SK-N-SH (cell line): ENCODE data around the gene HEPHL1. TPM values are rescaled to one million over a fixed set of nuclear protein-coding genes. Genes with fewer than 3 reads are reported as not detected.

Experiments
- CTCF ChIA-PET: fragments of 300-600, 350-600 bp; formaldehyde crosslinking; extraction: SDS; loops from one replicate; lab custom pipeline; 2021; lab: Yijun Ruan, JAX
- POLR2A ChIA-PET: fragments of 350-600 bp; sonication (Branson Sonifier 250); formaldehyde crosslinking; extraction: SDS; loops from one replicate; lab custom pipeline; 2020; ENCODE audit warnings: antibody characterized with exemption, inconsistent platforms; lab: Yijun Ruan, JAX
- DNase-seq: peaks from one replicate; pipeline ENCODE4 v3.0.0; 2012
- H2AFZ ChIP-seq: fragments of 200-600 bp; sonication (generic); 2 replicates; pipeline ENCODE4 v1.8.1; 2016; ENCODE audit warnings: antibody characterized with exemption, mild to moderate bottlenecking, low read depth
- H3F3A ChIP-seq: fragments of 200-600 bp; sonication (generic); replicated peaks from 2 replicates; pipeline ENCODE3; 2016; ENCODE audit warnings: antibody characterized with exemption, mild to moderate bottlenecking; ENCODE audit not compliant: insufficient read depth
- H3K27ac ChIP-seq, 2 experiments: fragments of 200-500 bp in 1 of 2; fragments of 200-600 bp in 1 of 2; sonication (Bioruptor generic) in 1 of 2; sonication (generic), shearing (Covaris generic) in 1 of 2; 2 replicates each; pipeline versions ENCODE4 v1.5.1 to v1.6.1; 2014 to 2016; ENCODE audit warnings: low read depth in 2 of 2, inconsistent platforms in 1 of 2, low read length in 1 of 2, mild to moderate bottlenecking in 1 of 2, mixed read lengths in 1 of 2
- H3K27me3 ChIP-seq: fragments of 200-600 bp; sonication (generic), shearing (Covaris generic); 2 replicates; pipeline ENCODE4 v1.6.1; 2016; ENCODE audit warnings: mixed run types; ENCODE audit not compliant: insufficient read depth
- H3K36me3 ChIP-seq, 2 experiments: fragments of 200-500 bp in 1 of 2; fragments of 200-600 bp in 1 of 2; sonication (Bioruptor generic) in 1 of 2; sonication (generic) in 1 of 2; replicated peaks in 1 of 2; 2 replicates each; pipeline versions ENCODE3 to v1.5.1; 2014 to 2016; ENCODE audit warnings: low read length in 1 of 2, mild to moderate bottlenecking in 1 of 2; ENCODE audit not compliant: insufficient read depth in 2 of 2, control insufficient read depth in 1 of 2
- H3K4me1 ChIP-seq, 2 experiments: fragments of 200-500 bp in 1 of 2; fragments of 200-600 bp in 1 of 2; sonication (Bioruptor generic) in 1 of 2; sonication (generic), shearing (Covaris generic) in 1 of 2; 2 replicates each; pipeline versions ENCODE4 v1.5.1 to v1.6.1; 2014 to 2016; ENCODE audit warnings: low read depth in 1 of 2, low read length in 1 of 2, mixed run types in 1 of 2; ENCODE audit not compliant: insufficient read depth in 2 of 2, control insufficient read depth in 1 of 2
- H3K4me2 ChIP-seq: fragments of 200-600 bp; sonication (generic), shearing (Covaris generic); 2 replicates; pipeline ENCODE4 v1.6.1; 2017; ENCODE audit warnings: mixed run types
- H3K4me3 ChIP-seq, 2 experiments: fragments of 200-500 bp in 1 of 2; fragments of 200-600 bp in 1 of 2; sonication (Bioruptor generic) in 1 of 2; sonication (generic), shearing (Covaris generic) in 1 of 2; 2 replicates each; pipeline versions ENCODE4 v1.5.1 to v1.8.1; 2014 to 2016; ENCODE audit warnings: low read depth in 2 of 2, inconsistent platforms in 1 of 2, low read length in 1 of 2, mild to moderate bottlenecking in 1 of 2, mixed read lengths in 1 of 2, moderate library complexity in 1 of 2
- H3K79me2 ChIP-seq: fragments of 200-600 bp; sonication (generic); 2 replicates; pipeline ENCODE4 v1.8.1; 2017; ENCODE audit warnings: mild to moderate bottlenecking; ENCODE audit not compliant: insufficient read depth
- H3K9ac ChIP-seq: fragments of 200-600 bp; sonication (generic); 2 replicates; pipeline ENCODE4 v1.6.1; 2017; ENCODE audit warnings: mixed run types
- H3K9me2 ChIP-seq: fragments of 200-600 bp; sonication (generic); 2 replicates; pipeline ENCODE4 v1.6.1; 2017; ENCODE audit warnings: mixed run types
- H3K9me3 ChIP-seq: fragments of 200-600 bp; sonication (generic); 2 replicates; pipeline ENCODE4 v1.6.1; 2017; ENCODE audit warnings: mixed run types, mild to moderate bottlenecking, moderate library complexity
- H4K20me1 ChIP-seq: fragments of 200-600 bp; sonication (generic); 2 replicates; pipeline ENCODE4 v1.6.1; 2017; ENCODE audit warnings: mild to moderate bottlenecking, mixed run types; ENCODE audit not compliant: insufficient read depth
- CHD2 ChIP-seq: fragments of 150-350 bp; IDR thresholded peaks from 2 replicates; pipeline ENCODE4 v1.6.1; 2018; ENCODE audit warnings: low read length; ENCODE audit not compliant: partially characterized antibody
- EP300 ChIP-seq, 2 experiments: IDR thresholded peaks; 2 replicates each; pipeline versions ENCODE4 v1.4.0 to v1.6.1; 2012; ENCODE audit warnings: borderline replicate concordance in 1 of 2, low read depth in 1 of 2, low read length in 1 of 2
- FOXJ3 ChIP-seq: sonication (generic); formaldehyde crosslinking; IDR thresholded peaks from 2 replicates; pipeline ENCODE4 v1.5.1; 2020; ENCODE audit warnings: mild to moderate bottlenecking, missing genetic modification reagents
- FOXM1 ChIP-seq: IDR thresholded peaks from 2 replicates; pipeline ENCODE4 v1.4.0; 2012; ENCODE audit warnings: low read depth, mild to moderate bottlenecking
- NFIC ChIP-seq: IDR thresholded peaks from 2 replicates; pipeline ENCODE4 v1.4.0; 2012; ENCODE audit warnings: borderline replicate concordance
- RFX5 ChIP-seq: IDR thresholded peaks from 2 replicates; pipeline ENCODE4 v1.6.1; 2012; ENCODE audit warnings: mild to moderate bottlenecking, improper control_type of control experiment, low read length
- SIN3A ChIP-seq: IDR thresholded peaks from 2 replicates; pipeline ENCODE4 v1.6.1; 2012; ENCODE audit warnings: low read depth, mild to moderate bottlenecking, low read length, moderate library complexity, borderline replicate concordance
- TAF1 ChIP-seq: IDR thresholded peaks from 2 replicates; pipeline ENCODE4 v1.6.1; 2012; ENCODE audit warnings: low read depth, mild to moderate bottlenecking, low read length, moderate library complexity, borderline replicate concordance
- TCF12 ChIP-seq: IDR thresholded peaks from 2 replicates; pipeline ENCODE4 v1.4.0; 2012
- TEAD4 ChIP-seq: IDR thresholded peaks from 2 replicates; pipeline ENCODE4 v1.4.0; 2012; ENCODE audit warnings: mild to moderate bottlenecking, borderline replicate concordance; ENCODE audit not compliant: insufficient read depth
- WGBS: methylation state at CpG from one replicate; pipeline ENCODE4 v1.1.6; 2017; ENCODE audit warnings: low lambda C conversion rate; 5-methylcytosine and 5-hydroxymethylcytosine counted together
- polyA plus RNA-seq, 3 experiments: library from polyadenylated mRNA; depleted of rRNA; stranded (reverse); fragments of >200 nt; gene quantifications; 2 replicates each; pipeline ENCODE4 v1.2.3, GENCODE V29; 2012
- TF ChIP-seq, protein P1 (sequence below): fragments of 200-600 bp; sonication (generic); IDR thresholded peaks from 2 replicates; pipeline ENCODE4 v1.6.1; 2017; ENCODE audit warnings: antibody characterized with exemption, mild to moderate bottlenecking, moderate library complexity
- TF ChIP-seq, protein P2 (sequence below): fragments of 150-350 bp; IDR thresholded peaks from 2 replicates; pipeline ENCODE4 v1.6.1; 2016; ENCODE audit warnings: mild to moderate bottlenecking, low read depth, low read length
- TF ChIP-seq, protein P3 (sequence below): IDR thresholded peaks from 2 replicates; pipeline ENCODE4 v1.4.0; 2012; ENCODE audit warnings: low read depth, borderline replicate concordance
- TF ChIP-seq, protein P4 (sequence below): IDR thresholded peaks from 2 replicates; pipeline ENCODE4 v1.4.0; 2012; ENCODE audit warnings: low read depth, borderline replicate concordance

HEPHL1 gene
- polyA plus RNA-seq, 1 of the 3 experiments (the other 2 are of a cell fraction): not detected

DNA sequence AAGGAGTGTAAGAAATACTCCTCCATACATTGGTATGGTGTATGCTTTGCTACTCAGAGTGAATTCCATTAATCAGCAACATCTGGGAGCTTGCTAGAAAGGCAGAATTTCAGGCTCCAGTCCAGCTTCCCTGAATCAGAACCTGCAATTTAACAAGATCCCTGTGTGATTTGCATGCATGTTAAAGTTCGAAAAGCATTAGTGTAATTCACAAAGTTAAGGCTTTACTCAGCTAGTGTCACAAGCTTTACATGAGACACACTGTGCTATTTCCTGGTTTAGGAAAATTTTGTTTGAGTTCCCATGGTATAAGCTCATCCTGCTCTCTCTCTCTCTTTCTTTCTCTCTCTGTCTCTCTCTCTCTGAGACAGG, 37.0 kb upstream of the HEPHL1 start:
- H3K27ac ChIP-seq: no peak overlapping the region
- TF ChIP-seq, protein P1, sequence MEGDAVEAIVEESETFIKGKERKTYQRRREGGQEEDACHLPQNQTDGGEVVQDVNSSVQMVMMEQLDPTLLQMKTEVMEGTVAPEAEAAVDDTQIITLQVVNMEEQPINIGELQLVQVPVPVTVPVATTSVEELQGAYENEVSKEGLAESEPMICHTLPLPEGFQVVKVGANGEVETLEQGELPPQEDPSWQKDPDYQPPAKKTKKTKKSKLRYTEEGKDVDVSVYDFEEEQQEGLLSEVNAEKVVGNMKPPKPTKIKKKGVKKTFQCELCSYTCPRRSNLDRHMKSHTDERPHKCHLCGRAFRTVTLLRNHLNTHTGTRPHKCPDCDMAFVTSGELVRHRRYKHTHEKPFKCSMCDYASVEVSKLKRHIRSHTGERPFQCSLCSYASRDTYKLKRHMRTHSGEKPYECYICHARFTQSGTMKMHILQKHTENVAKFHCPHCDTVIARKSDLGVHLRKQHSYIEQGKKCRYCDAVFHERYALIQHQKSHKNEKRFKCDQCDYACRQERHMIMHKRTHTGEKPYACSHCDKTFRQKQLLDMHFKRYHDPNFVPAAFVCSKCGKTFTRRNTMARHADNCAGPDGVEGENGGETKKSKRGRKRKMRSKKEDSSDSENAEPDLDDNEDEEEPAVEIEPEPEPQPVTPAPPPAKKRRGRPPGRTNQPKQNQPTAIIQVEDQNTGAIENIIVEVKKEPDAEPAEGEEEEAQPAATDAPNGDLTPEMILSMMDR: no peak
- TF ChIP-seq NFIC: no peak
- TF ChIP-seq, protein P2, sequence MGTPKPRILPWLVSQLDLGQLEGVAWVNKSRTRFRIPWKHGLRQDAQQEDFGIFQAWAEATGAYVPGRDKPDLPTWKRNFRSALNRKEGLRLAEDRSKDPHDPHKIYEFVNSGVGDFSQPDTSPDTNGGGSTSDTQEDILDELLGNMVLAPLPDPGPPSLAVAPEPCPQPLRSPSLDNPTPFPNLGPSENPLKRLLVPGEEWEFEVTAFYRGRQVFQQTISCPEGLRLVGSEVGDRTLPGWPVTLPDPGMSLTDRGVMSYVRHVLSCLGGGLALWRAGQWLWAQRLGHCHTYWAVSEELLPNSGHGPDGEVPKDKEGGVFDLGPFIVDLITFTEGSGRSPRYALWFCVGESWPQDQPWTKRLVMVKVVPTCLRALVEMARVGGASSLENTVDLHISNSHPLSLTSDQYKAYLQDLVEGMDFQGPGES: no peak
- no peak for TF ChIP-seq TAF1
- no peak for TF ChIP-seq RFX5
- TF ChIP-seq TCF12: no peak
- TF ChIP-seq SIN3A: no peak
- no peak for TF ChIP-seq FOXM1
- TF ChIP-seq CHD2: no peak
- TF ChIP-seq TEAD4: no peak
- TF ChIP-seq, protein P3, sequence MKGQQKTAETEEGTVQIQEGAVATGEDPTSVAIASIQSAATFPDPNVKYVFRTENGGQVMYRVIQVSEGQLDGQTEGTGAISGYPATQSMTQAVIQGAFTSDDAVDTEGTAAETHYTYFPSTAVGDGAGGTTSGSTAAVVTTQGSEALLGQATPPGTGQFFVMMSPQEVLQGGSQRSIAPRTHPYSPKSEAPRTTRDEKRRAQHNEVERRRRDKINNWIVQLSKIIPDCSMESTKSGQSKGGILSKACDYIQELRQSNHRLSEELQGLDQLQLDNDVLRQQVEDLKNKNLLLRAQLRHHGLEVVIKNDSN: no peak
- TF ChIP-seq, protein P4, sequence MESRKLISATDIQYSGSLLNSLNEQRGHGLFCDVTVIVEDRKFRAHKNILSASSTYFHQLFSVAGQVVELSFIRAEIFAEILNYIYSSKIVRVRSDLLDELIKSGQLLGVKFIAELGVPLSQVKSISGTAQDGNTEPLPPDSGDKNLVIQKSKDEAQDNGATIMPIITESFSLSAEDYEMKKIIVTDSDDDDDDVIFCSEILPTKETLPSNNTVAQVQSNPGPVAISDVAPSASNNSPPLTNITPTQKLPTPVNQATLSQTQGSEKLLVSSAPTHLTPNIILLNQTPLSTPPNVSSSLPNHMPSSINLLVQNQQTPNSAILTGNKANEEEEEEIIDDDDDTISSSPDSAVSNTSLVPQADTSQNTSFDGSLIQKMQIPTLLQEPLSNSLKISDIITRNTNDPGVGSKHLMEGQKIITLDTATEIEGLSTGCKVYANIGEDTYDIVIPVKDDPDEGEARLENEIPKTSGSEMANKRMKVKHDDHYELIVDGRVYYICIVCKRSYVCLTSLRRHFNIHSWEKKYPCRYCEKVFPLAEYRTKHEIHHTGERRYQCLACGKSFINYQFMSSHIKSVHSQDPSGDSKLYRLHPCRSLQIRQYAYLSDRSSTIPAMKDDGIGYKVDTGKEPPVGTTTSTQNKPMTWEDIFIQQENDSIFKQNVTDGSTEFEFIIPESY: no peak
- no peak for TF ChIP-seq EP300 (IDR thresholded peaks at IDR 0.05; ENCODE audit: borderline replicate concordance in 1 of 2, low read depth in 1 of 2, low read length in 1 of 2)
- no peak for TF ChIP-seq FOXJ3
- H3K4me2 ChIP-seq: no peak overlapping the region
- H3K27me3 ChIP-seq: no peaks in the 10 kb centered on the region
- no peaks in the 10 kb centered on the region for H3K36me3 ChIP-seq
- no peaks in the 10 kb centered on the region for H3F3A ChIP-seq
- H3K4me3 ChIP-seq: no peak overlapping the region
- ChIA-PET POLR2A (no interaction called here), CTCF (no interaction called here)
- no peak for DNase-seq
- no peak overlapping the region for H2AFZ ChIP-seq
- no peaks in the 10 kb centered on the region for H3K9me2 ChIP-seq
- 23% methylated on average over 1 of the region's 1 CpG for WGBS
- no peak overlapping the region for H3K9ac ChIP-seq
- H3K9me3 ChIP-seq: no peaks in the 10 kb centered on the region
- H4K20me1 ChIP-seq: no peaks in the 10 kb centered on the region
- no peaks in the 10 kb centered on the region; a peak in 1 of 4 replicates for H3K4me1 ChIP-seq
- H3K79me2 ChIP-seq: no peaks in the 10 kb centered on the region
